HL-60/S4 (cell line): ENCODE measurements around the gene RUVBL2.

Experiments
- in situ Hi-C: fragments of 300-500 bp; cut with MboI; formaldehyde crosslinking; loops from 2 replicates; pipeline ENCODE4 v1.14.3; 2022; ENCODE audit warnings: low sequenced_read_pairs

RUVBL2 gene

GRCh38 chr19:48987323-48987722, 6.4 kb upstream of the RUVBL2 start:
- in situ Hi-C loops = no loop called here

- in situ Hi-C loops = no loop called here
Observed at GRCh38 chr19:48988286-48988685, 5.4 kb upstream of the RUVBL2 start.

- in situ Hi-C loops = no loop called here
Observed at GRCh38 chr19:48988860-48989259, 4.8 kb upstream of the RUVBL2 start.

GRCh38 chr19:48989701-48990291, 3.9 kb upstream of the RUVBL2 start:
- in situ Hi-C loops = no loop called here

- in situ Hi-C loops = no loop called here
Observed at GRCh38 chr19:48990400-48990799, 3.3 kb upstream of the RUVBL2 start.

- in situ Hi-C loops = no loop called here
Observed at GRCh38 chr19:48991011-48991609, 2.6 kb upstream of the RUVBL2 start.

GRCh38 chr19:48991873-48992580, 1.7 kb upstream of the RUVBL2 start:
- in situ Hi-C loops = no loop called here

GRCh38 chr19:48992581-48993174, 1.0 kb upstream of the RUVBL2 start:
- in situ Hi-C loops = no loop called here

GRCh38 chr19:48994035-48994386, 324 bp downstream of the RUVBL2 start:
- in situ Hi-C loops = no loop called here

GRCh38 chr19:48997972-48998371, 4.3 kb downstream of the RUVBL2 start:
- in situ Hi-C loops = no loop called here

GRCh38 chr19:48999481-49000325, 6.0 kb downstream of the RUVBL2 start:
- in situ Hi-C loops = no loop called here

- in situ Hi-C loops = no loop called here
Observed at GRCh38 chr19:49004133-49004532, 10.4 kb downstream of the RUVBL2 start.

- in situ Hi-C loops = no loop called here
Observed at GRCh38 chr19:49004964-49005614, 11.4 kb downstream of the RUVBL2 start.

GRCh38 chr19:49006905-49007304, 13.2 kb downstream of the RUVBL2 start:
- in situ Hi-C loops = no loop called here

GRCh38 chr19:49009828-49010227, 16.1 kb downstream of the RUVBL2 start:
- in situ Hi-C loops = no loop called here

GRCh38 chr19:49010453-49010852, 16.8 kb downstream of the RUVBL2 start:
- in situ Hi-C loops = no loop called here

GRCh38 chr19:49011194-49011593, 17.5 kb downstream of the RUVBL2 start:
- in situ Hi-C loops = no loop called here

- in situ Hi-C loops = no loop called here
Observed at GRCh38 chr19:49014123-49014869, 20.6 kb downstream of the RUVBL2 start.

- in situ Hi-C loops = no loop called here
Observed at GRCh38 chr19:49014870-49015255, 21.2 kb downstream of the RUVBL2 start.
